Sigmoid colon (tissue), 7 donors: ENCODE results near the gene EXT2. TPM values are rescaled to one million over a fixed set of nuclear protein-coding genes. Genes with fewer than 3 reads are reported as not detected.

ENCODE experiments used
- DNase-seq: peaks from one replicate; pipeline ENCODE4 v3.0.0-alpha.2; 2019
- H3K27ac ChIP-seq, 4 donors: fragments of 200-600 bp; sonication (generic); one replicate each; pipeline ENCODE4 v1.5.1; 2016 to 2019; ENCODE audit warnings: mild to moderate bottlenecking in 1 of 4
- H3K27me3 ChIP-seq, 3 donors: fragments of 200-600 bp; sonication (generic); one replicate each; pipeline ENCODE4 v1.5.1; 2019; ENCODE audit warnings: mild to moderate bottlenecking in 1 of 3
- H3K36me3 ChIP-seq, 4 donors: fragments of 200-600 bp; sonication (generic); one replicate each; pipeline ENCODE4 v1.5.1; 2016 to 2019
- H3K4me1 ChIP-seq, 4 donors: fragments of 200-600 bp; sonication (generic); one replicate each; pipeline ENCODE4 v1.5.1; 2017 to 2019
- H3K4me3 ChIP-seq, 4 donors: fragments of 200-600 bp; sonication (generic); one replicate each; pipeline ENCODE4 v1.5.1; 2017 to 2019; ENCODE audit warnings: mild to moderate bottlenecking in 2 of 4, moderate library complexity in 1 of 4
- H3K9me3 ChIP-seq, 4 donors: fragments of 200-600 bp in 3 of 4; sonication (generic) in 3 of 4; one replicate each; pipeline versions ENCODE4 v1.5.1 to v1.6.1; 2013 to 2019
- EP300 ChIP-seq, 4 donors: sonication (generic); formaldehyde crosslinking; IDR thresholded peaks; one replicate each; pipeline ENCODE4 v1.6.1; 2017; ENCODE audit warnings: antibody characterized with exemption in 4 of 4
- POLR2A ChIP-seq, 2 donors: fragments of 450-650 bp; IDR thresholded peaks; one replicate each; pipeline ENCODE4 v1.6.1; 2016; ENCODE audit warnings: antibody characterized with exemption in 2 of 2, mild to moderate bottlenecking in 2 of 2, moderate library complexity in 2 of 2
- POLR2AphosphoS5 ChIP-seq, 4 donors: sonication (generic); formaldehyde crosslinking; IDR thresholded peaks; one replicate each; pipeline ENCODE4 v1.6.1; 2017; ENCODE audit warnings: antibody characterized with exemption in 4 of 4
- WGBS, 2 donors: extraction: QIAGEN DNeasy Blood & Tissue Kit; methylation state at CpG; one replicate each; pipeline ENCODE4 v1.1.7; 2013; 5-methylcytosine and 5-hydroxymethylcytosine counted together
- intact Hi-C: fragments of 100-400 bp; cut with DNase I; formaldehyde crosslinking; loops from one replicate; pipeline ENCODE4 v1.15.1; 2023
- polyA plus RNA-seq, 3 donors: library from polyadenylated mRNA; stranded (reverse); fragments of 200-250 nt; gene quantifications; one replicate each; pipeline ENCODE4 v1.2.3, GENCODE V29; 2013
- total RNA-seq, 4 donors: library from RNA; depleted of rRNA; stranded (reverse); fragments of >200 nt; gene quantifications; one replicate each; pipeline ENCODE4 v1.1.0, GENCODE V29; 2016
- TF ChIP-seq, protein P1 (sequence below), 4 experiments: fragments of 450-650 bp in 3 of 4; fragments of 200-600 bp in 1 of 4; IDR thresholded peaks; one replicate each; pipeline ENCODE4 v1.5.1; 2016 to 2019; ENCODE audit warnings: antibody characterized with exemption in 4 of 4, mild to moderate bottlenecking in 3 of 4, moderate library complexity in 2 of 4
- donor health status: healthy with polysubstance abuse.
- donor health status: Bipolar disorder and iron deficiency.
- donor health status: healthy.

EXT2 gene
- total and polyA plus RNA-seq, 7 donors, result 6.6 to 68.1 (median 46.3) TPM

- no peaks in the 10 kb centered on the region for H3K4me1 ChIP-seq
- intact Hi-C loops, result no loop called here
- no peaks in the 10 kb centered on the region for H3K36me3 ChIP-seq
- TF ChIP-seq POLR2AphosphoS5 (IDR thresholded peaks at IDR 0.05) (no peak), POLR2A (IDR thresholded peaks at IDR 0.05) (no peak), EP300 (IDR thresholded peaks at IDR 0.05) (no peak)
- TF ChIP-seq, protein P1, sequence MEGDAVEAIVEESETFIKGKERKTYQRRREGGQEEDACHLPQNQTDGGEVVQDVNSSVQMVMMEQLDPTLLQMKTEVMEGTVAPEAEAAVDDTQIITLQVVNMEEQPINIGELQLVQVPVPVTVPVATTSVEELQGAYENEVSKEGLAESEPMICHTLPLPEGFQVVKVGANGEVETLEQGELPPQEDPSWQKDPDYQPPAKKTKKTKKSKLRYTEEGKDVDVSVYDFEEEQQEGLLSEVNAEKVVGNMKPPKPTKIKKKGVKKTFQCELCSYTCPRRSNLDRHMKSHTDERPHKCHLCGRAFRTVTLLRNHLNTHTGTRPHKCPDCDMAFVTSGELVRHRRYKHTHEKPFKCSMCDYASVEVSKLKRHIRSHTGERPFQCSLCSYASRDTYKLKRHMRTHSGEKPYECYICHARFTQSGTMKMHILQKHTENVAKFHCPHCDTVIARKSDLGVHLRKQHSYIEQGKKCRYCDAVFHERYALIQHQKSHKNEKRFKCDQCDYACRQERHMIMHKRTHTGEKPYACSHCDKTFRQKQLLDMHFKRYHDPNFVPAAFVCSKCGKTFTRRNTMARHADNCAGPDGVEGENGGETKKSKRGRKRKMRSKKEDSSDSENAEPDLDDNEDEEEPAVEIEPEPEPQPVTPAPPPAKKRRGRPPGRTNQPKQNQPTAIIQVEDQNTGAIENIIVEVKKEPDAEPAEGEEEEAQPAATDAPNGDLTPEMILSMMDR (IDR thresholded peaks at IDR 0.05), result no peak
- H3K27ac ChIP-seq, result no peak overlapping the region
- peak; percentile 25 for DNase-seq
- no peaks in the 10 kb centered on the region for H3K9me3 ChIP-seq
- peaks cover 0 to 20% (median 0%) of the 10 kb centered on the region in 3 donors for H3K27me3 ChIP-seq
- WGBS, 2 donors, result 79 to 81% methylated on average over 9 of the region's 9 CpGs
- H3K4me3 ChIP-seq, result no peak overlapping the region
These were observed 170.7 kb downstream of the EXT2 start for GRCh38 chr11:44266056-44266780.

- Histone ChIP-seq H3K9me3 (no peaks in the 10 kb centered on the region), H3K4me3 (no peak overlapping the region), H3K36me3 (no peaks in the 10 kb centered on the region), H3K27me3 (peaks cover 0 to 17% (median 0%) of the 10 kb centered on the region in 3 donors), H3K4me1 (no peaks in the 10 kb centered on the region), H3K27ac (no peak overlapping the region)
- DNase-seq, result peak; percentile 41
- intact Hi-C loops, result no loop called here
- TF ChIP-seq POLR2AphosphoS5 (IDR thresholded peaks at IDR 0.05) (no peak), POLR2A (IDR thresholded peaks at IDR 0.05) (no peak), EP300 (IDR thresholded peaks at IDR 0.05) (no peak)
- TF ChIP-seq, protein P1 (IDR thresholded peaks at IDR 0.05), result no peak
- 85 to 90% methylated on average over 24 of the region's 24 CpGs for WGBS, 2 donors
These were observed 171.7 kb downstream of the EXT2 start for GRCh38 chr11:44267006-44267749.

DNA sequence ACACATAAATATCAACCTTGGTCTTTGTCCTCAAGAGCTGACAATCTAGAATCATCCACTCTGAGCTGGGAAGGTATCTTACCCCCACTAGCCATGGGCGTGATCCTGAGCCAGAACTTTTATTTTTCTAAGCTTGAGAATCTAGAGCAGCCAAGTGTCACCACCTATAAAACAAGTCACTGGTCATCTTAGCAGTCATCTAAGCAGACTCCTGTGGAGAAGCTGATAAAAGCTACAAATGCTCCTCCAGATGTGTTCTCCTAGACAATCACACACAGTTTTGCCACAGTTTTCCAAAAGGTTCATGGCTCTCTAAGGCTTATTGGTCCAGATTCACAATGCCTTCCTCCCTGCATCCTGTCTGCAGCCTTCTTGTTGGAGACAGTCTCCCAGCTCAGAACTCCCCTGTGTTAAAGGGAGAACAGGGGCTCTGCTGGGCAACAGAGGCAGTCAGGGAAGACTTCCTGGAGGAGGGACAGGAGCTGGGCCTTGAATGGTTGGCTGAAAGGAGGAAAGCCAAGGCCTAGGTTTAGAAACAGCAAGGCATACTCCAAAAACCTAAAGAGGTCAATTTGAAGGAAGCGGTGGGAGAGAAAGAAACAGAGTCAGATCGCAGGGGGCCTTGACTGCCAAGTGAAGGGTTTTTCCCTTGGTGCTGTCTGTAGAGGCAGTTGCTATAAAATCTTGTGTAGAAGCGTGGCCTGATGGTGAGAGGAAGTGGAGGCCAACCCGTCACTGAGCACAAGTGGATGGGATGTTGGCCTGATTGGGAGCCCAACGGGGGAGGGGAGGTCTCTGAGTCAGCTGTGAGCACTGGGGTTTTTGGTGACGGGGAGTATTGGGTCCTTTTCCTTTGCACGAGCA, 172.5 kb downstream of the EXT2 start:
- peak; percentile 38 for DNase-seq
- 77 to 78% methylated on average over 8 of the region's 8 CpGs for WGBS, 2 donors
- intact Hi-C loops, result no loop called here
- Histone ChIP-seq H3K4me1 (no peaks in the 10 kb centered on the region), H3K36me3 (no peaks in the 10 kb centered on the region), H3K27ac (no peak overlapping the region), H3K9me3 (no peaks in the 10 kb centered on the region), H3K27me3 (peaks cover 0 to 17% (median 0%) of the 10 kb centered on the region in 3 donors), H3K4me3 (no peak overlapping the region)
- no peak for TF ChIP-seq EP300 (IDR thresholded peaks at IDR 0.05)
- no peak for TF ChIP-seq POLR2AphosphoS5 (IDR thresholded peaks at IDR 0.05)
- TF ChIP-seq POLR2A (IDR thresholded peaks at IDR 0.05), result no peak
- TF ChIP-seq, protein P1 (IDR thresholded peaks at IDR 0.05), result no peak

- no peaks in the 10 kb centered on the region for H3K9me3 ChIP-seq
- WGBS, 2 donors, result 77 to 87% methylated on average over 5 of the region's 5 CpGs
- TF ChIP-seq POLR2AphosphoS5 (IDR thresholded peaks at IDR 0.05) (no peak), POLR2A (IDR thresholded peaks at IDR 0.05) (no peak), EP300 (IDR thresholded peaks at IDR 0.05) (no peak)
- TF ChIP-seq, protein P1 (IDR thresholded peaks at IDR 0.05), result no peak
- H3K4me1 ChIP-seq, result no peaks in the 10 kb centered on the region
- no peak overlapping the region for H3K27ac ChIP-seq
- DNase-seq, result peak; percentile 19
- intact Hi-C loops, result no loop called here
- peaks cover 0 to 11% (median 0%) of the 10 kb centered on the region in 3 donors for H3K27me3 ChIP-seq
- H3K36me3 ChIP-seq, result no peaks in the 10 kb centered on the region
- H3K4me3 ChIP-seq, result no peak overlapping the region
These were observed 173.2 kb downstream of the EXT2 start for GRCh38 chr11:44268614-44269080.
